ENCODE measurements around the gene ADCY10. TPM values are rescaled to one million over a fixed set of nuclear protein-coding genes. Genes with fewer than 3 reads are reported as not detected.
A peak's percentile ranks its signal among the peaks of the same experiment; 100 is the strongest.
"Not testable (repeated sequence)": the region's sequence is repeated elsewhere in the genome, so short reads cannot be mapped to it uniquely, and the experiment has no call there.

Gene ADCY10
- polyA plus RNA-seq, 1 donor = 0.25 TPM

GRCh38 chr1:167910530-167910929, 3.4 kb downstream of the ADCY10 start:
- peaks cover 3% of the 10 kb centered on the region for H3K4me1 ChIP-seq (ENCODE audit: control insufficient read depth, insufficient read depth, low read length)
- H3K9me3 ChIP-seq (ENCODE audit: control insufficient read depth, low read depth, low read length) = no peaks in the 10 kb centered on the region
- DNase-seq = peak in 1 of 2 donors; percentile 19
- peaks cover 4% of the 10 kb centered on the region for H3K36me3 ChIP-seq (ENCODE audit: control insufficient read depth, insufficient read depth, low read length)
- no peak overlapping the region for H3K27ac ChIP-seq (ENCODE audit: low read length)
- WGBS (ENCODE audit: insufficient coverage, low lambda C conversion rate) = no CpG with 5 or more reads among the region's 2 CpGs
- no peaks in the 10 kb centered on the region for H3K27me3 ChIP-seq (ENCODE audit: control insufficient read depth, insufficient read depth, low read length)
- H3K4me3 ChIP-seq (ENCODE audit: low read length) = no peak overlapping the region

GRCh38 chr1:167909691-167910180, 4.2 kb downstream of the ADCY10 start:
- Histone ChIP-seq H3K36me3 (ENCODE audit: control insufficient read depth, insufficient read depth, low read length) (peaks cover 4% of the 10 kb centered on the region), H3K4me3 (ENCODE audit: low read length) (no peak overlapping the region), H3K9me3 (ENCODE audit: control insufficient read depth, low read depth, low read length) (no peaks in the 10 kb centered on the region), H3K4me1 (ENCODE audit: control insufficient read depth, insufficient read depth, low read length) (no peaks in the 10 kb centered on the region), H3K27ac (ENCODE audit: low read length) (no peak overlapping the region), H3K27me3 (ENCODE audit: control insufficient read depth, insufficient read depth, low read length) (no peaks in the 10 kb centered on the region)
- DNase-seq = no peak
- no CpG with 5 or more reads among the region's 6 CpGs for WGBS (ENCODE audit: insufficient coverage, low lambda C conversion rate)

GRCh38 chr1:167905671-167906070, 8.3 kb downstream of the ADCY10 start:
- Histone ChIP-seq H3K9me3 (ENCODE audit: control insufficient read depth, low read depth, low read length) (no peaks in the 10 kb centered on the region), H3K4me3 (ENCODE audit: low read length) (no peak overlapping the region), H3K36me3 (ENCODE audit: control insufficient read depth, insufficient read depth, low read length) (no peaks in the 10 kb centered on the region), H3K27ac (ENCODE audit: low read length) (no peak overlapping the region), H3K4me1 (ENCODE audit: control insufficient read depth, insufficient read depth, low read length) (no peaks in the 10 kb centered on the region), H3K27me3 (ENCODE audit: control insufficient read depth, insufficient read depth, low read length) (no peaks in the 10 kb centered on the region)
- no peak for DNase-seq

GRCh38 chr1:167905182-167905581, 8.8 kb downstream of the ADCY10 start:
- Histone ChIP-seq H3K9me3 (ENCODE audit: control insufficient read depth, low read depth, low read length) (no peaks in the 10 kb centered on the region), H3K36me3 (ENCODE audit: control insufficient read depth, insufficient read depth, low read length) (no peaks in the 10 kb centered on the region), H3K27ac (ENCODE audit: low read length) (no peak overlapping the region), H3K4me3 (ENCODE audit: low read length) (no peak overlapping the region), H3K27me3 (ENCODE audit: control insufficient read depth, insufficient read depth, low read length) (no peaks in the 10 kb centered on the region), H3K4me1 (ENCODE audit: control insufficient read depth, insufficient read depth, low read length) (no peaks in the 10 kb centered on the region)
- WGBS (ENCODE audit: insufficient coverage, low lambda C conversion rate) = no CpG with 5 or more reads among the region's 3 CpGs
- DNase-seq = no peak

- Histone ChIP-seq H3K27me3 (ENCODE audit: control insufficient read depth, insufficient read depth, low read length) (no peaks in the 10 kb centered on the region), H3K36me3 (ENCODE audit: control insufficient read depth, insufficient read depth, low read length) (no peaks in the 10 kb centered on the region), H3K9me3 (ENCODE audit: control insufficient read depth, low read depth, low read length) (no peaks in the 10 kb centered on the region), H3K27ac (ENCODE audit: low read length) (no peak overlapping the region), H3K4me3 (ENCODE audit: low read length) (no peak overlapping the region), H3K4me1 (ENCODE audit: control insufficient read depth, insufficient read depth, low read length) (no peaks in the 10 kb centered on the region)
- no CpG with 5 or more reads among the region's 4 CpGs for WGBS (ENCODE audit: insufficient coverage, low lambda C conversion rate)
- DNase-seq = no peak
Measured at GRCh38 chr1:167904652-167905130, 9.2 kb downstream of the ADCY10 start.

GRCh38 chr1:167900907-167901306, 13.0 kb downstream of the ADCY10 start:
- Histone ChIP-seq H3K27me3 (ENCODE audit: control insufficient read depth, insufficient read depth, low read length) (no peaks in the 10 kb centered on the region), H3K4me3 (ENCODE audit: low read length) (no peak overlapping the region), H3K36me3 (ENCODE audit: control insufficient read depth, insufficient read depth, low read length) (no peaks in the 10 kb centered on the region), H3K9me3 (ENCODE audit: control insufficient read depth, low read depth, low read length) (no peaks in the 10 kb centered on the region), H3K4me1 (ENCODE audit: control insufficient read depth, insufficient read depth, low read length) (no peaks in the 10 kb centered on the region), H3K27ac (ENCODE audit: low read length) (no peak overlapping the region)
- DNase-seq = no peak
- 100% methylated on average over 2 of the region's 4 CpGs for WGBS (ENCODE audit: insufficient coverage, low lambda C conversion rate)

- WGBS (ENCODE audit: insufficient coverage, low lambda C conversion rate) = no CpG with 5 or more reads among the region's 4 CpGs
- no peaks in the 10 kb centered on the region for H3K36me3 ChIP-seq (ENCODE audit: control insufficient read depth, insufficient read depth, low read length)
- H3K9me3 ChIP-seq (ENCODE audit: control insufficient read depth, low read depth, low read length) = no peaks in the 10 kb centered on the region
- H3K27ac ChIP-seq (ENCODE audit: low read length) = no peak overlapping the region
- no peaks in the 10 kb centered on the region for H3K4me1 ChIP-seq (ENCODE audit: control insufficient read depth, insufficient read depth, low read length)
- no peak overlapping the region for H3K4me3 ChIP-seq (ENCODE audit: low read length)
- H3K27me3 ChIP-seq (ENCODE audit: control insufficient read depth, insufficient read depth, low read length) = no peaks in the 10 kb centered on the region
- no peak for DNase-seq
Measured at GRCh38 chr1:167899253-167899681, 14.7 kb downstream of the ADCY10 start.

- H3K36me3 ChIP-seq (ENCODE audit: control insufficient read depth, insufficient read depth, low read length) = no peaks in the 10 kb centered on the region
- no peak for DNase-seq
- H3K4me1 ChIP-seq (ENCODE audit: control insufficient read depth, insufficient read depth, low read length) = no peaks in the 10 kb centered on the region
- H3K9me3 ChIP-seq (ENCODE audit: control insufficient read depth, low read depth, low read length) = no peaks in the 10 kb centered on the region
- H3K27me3 ChIP-seq (ENCODE audit: control insufficient read depth, insufficient read depth, low read length) = no peaks in the 10 kb centered on the region
- H3K27ac ChIP-seq (ENCODE audit: low read length) = no peak overlapping the region
- WGBS (ENCODE audit: insufficient coverage, low lambda C conversion rate) = 100% methylated on average over 2 of the region's 9 CpGs
- no peak overlapping the region for H3K4me3 ChIP-seq (ENCODE audit: low read length)
Measured at GRCh38 chr1:167898578-167899222, 15.2 kb downstream of the ADCY10 start.

- H3K9me3 ChIP-seq (ENCODE audit: control insufficient read depth, low read depth, low read length) = no peaks in the 10 kb centered on the region
- H3K4me3 ChIP-seq (ENCODE audit: low read length) = no peak overlapping the region
- H3K4me1 ChIP-seq (ENCODE audit: control insufficient read depth, insufficient read depth, low read length) = no peaks in the 10 kb centered on the region
- no peaks in the 10 kb centered on the region for H3K36me3 ChIP-seq (ENCODE audit: control insufficient read depth, insufficient read depth, low read length)
- DNase-seq = no peak
- 100% methylated on average over 1 of the region's 2 CpGs for WGBS (ENCODE audit: insufficient coverage, low lambda C conversion rate)
- H3K27ac ChIP-seq (ENCODE audit: low read length) = no peak overlapping the region
- no peaks in the 10 kb centered on the region for H3K27me3 ChIP-seq (ENCODE audit: control insufficient read depth, insufficient read depth, low read length)
Measured at GRCh38 chr1:167893798-167894197, 20.1 kb downstream of the ADCY10 start.

GRCh38 chr1:167890400-167890799, 23.5 kb downstream of the ADCY10 start:
- Histone ChIP-seq H3K4me1 (ENCODE audit: control insufficient read depth, insufficient read depth, low read length) (no peaks in the 10 kb centered on the region), H3K27ac (ENCODE audit: low read length) (no peak overlapping the region), H3K9me3 (ENCODE audit: control insufficient read depth, low read depth, low read length) (no peaks in the 10 kb centered on the region), H3K36me3 (ENCODE audit: control insufficient read depth, insufficient read depth, low read length) (no peaks in the 10 kb centered on the region), H3K4me3 (ENCODE audit: low read length) (no peak overlapping the region), H3K27me3 (ENCODE audit: control insufficient read depth, insufficient read depth, low read length) (no peaks in the 10 kb centered on the region)
- no peak for DNase-seq

GRCh38 chr1:167887187-167887586, 26.7 kb downstream of the ADCY10 start:
- H3K36me3 ChIP-seq (ENCODE audit: control insufficient read depth, insufficient read depth, low read length); H3K4me3 ChIP-seq (ENCODE audit: low read length); H3K27ac ChIP-seq (ENCODE audit: low read length); H3K9me3 ChIP-seq (ENCODE audit: control insufficient read depth, low read depth, low read length); H3K4me1 ChIP-seq (ENCODE audit: control insufficient read depth, insufficient read depth, low read length); DNase-seq; H3K27me3 ChIP-seq (ENCODE audit: control insufficient read depth, insufficient read depth, low read length): not testable (repeated sequence)
- WGBS (ENCODE audit: insufficient coverage, low lambda C conversion rate) = no CpG with 5 or more reads among the region's 2 CpGs
